Activated CD4-positive, alpha-beta T cell treated with anti-CD3 and anti-CD28 coated beads, Interleukin-2, amount 50 U/mL, for 48 hours (primary cell): ENCODE results near the gene FAM98C.
"Not testable (repeated sequence)": the region's sequence is repeated elsewhere in the genome, so short reads cannot be mapped to it uniquely, and the experiment has no call there.

Experiments
- DNase-seq, 2 experiments: peaks; one replicate each; pipeline ENCODE4 v3.0.0-alpha.2; 2020

FAM98C gene

GRCh38 chr19:38402967-38403674, at the start of gene FAM98C:
FAM98C (plus strand) TSS chr19:38403093; CDS start chr19:38403154, 61 bp downstream.
- DNase-seq: peak; percentile 97

DNA sequence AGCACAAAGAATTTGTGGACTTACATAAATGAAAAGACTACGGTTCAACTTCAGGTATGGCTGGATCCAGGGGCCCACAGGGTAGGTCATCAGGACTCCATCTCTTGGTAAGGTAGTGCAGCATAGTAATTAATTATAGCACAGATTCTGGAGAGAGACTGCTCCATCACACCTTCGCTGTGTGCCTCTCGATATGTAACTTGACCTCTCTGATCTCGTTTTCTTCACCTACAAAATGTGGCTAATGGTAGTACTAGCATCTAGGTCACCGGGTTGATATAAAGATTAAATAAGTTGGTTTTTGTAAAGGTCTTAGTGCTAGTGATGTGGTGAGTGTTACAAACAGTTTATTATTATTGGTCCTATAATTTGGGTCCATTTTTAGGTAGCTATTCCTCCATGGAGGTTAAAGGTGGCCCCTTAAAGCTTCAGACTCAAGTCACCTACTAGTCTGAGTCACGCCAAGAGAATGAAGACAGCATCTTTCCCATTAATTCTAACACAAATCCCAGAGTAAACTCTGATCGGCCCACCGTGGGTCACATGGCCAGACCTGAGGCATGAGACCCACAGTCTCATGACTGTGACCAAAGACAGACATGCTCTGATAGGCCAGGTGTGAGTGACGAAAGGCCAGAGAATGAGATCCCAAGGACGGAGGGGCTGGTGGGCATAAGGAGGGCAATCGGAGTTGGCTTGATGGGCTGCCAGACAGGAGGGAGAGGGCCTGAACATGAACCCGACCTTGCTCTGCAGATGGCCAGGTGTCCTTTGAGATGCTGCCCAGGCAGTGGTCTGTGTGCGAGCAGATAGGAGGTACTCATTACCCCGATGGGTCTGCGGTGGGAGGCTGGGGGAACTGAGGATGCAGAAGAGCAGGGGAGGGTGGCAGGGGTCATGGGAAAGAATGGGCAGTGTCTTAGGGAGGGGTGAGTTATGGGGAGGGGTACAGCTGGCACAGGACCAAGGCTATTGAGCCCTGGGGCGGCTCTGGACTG, 46.9 kb upstream of the FAM98C start:
- DNase-seq: no peak

- DNase-seq: no peak
These were observed 44.8 kb upstream of the FAM98C start for GRCh38 chr19:38358071-38358470.

- DNase-seq: no peak
These were observed 43.5 kb upstream of the FAM98C start for GRCh38 chr19:38359242-38360021.

DNA sequence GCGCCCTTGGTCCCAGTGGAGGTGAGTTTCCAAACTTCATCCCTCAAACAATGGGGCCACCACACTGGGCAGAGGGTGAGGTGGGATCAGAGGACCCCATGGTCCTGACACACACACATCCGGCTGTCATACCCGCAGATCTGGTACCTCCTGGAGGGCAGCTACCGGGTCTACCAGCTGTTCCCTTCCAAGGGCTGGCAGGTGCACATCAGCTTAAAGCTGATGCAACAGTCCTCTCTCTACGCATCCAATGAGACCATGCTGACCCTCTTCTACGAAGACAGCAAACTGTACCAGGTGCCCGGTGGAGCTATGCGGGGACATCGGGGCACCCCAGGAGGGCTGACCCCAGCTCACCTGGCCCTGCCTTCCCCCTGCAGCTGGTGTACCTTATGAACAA, 42.5 kb upstream of the FAM98C start:
- no peak for DNase-seq

DNA sequence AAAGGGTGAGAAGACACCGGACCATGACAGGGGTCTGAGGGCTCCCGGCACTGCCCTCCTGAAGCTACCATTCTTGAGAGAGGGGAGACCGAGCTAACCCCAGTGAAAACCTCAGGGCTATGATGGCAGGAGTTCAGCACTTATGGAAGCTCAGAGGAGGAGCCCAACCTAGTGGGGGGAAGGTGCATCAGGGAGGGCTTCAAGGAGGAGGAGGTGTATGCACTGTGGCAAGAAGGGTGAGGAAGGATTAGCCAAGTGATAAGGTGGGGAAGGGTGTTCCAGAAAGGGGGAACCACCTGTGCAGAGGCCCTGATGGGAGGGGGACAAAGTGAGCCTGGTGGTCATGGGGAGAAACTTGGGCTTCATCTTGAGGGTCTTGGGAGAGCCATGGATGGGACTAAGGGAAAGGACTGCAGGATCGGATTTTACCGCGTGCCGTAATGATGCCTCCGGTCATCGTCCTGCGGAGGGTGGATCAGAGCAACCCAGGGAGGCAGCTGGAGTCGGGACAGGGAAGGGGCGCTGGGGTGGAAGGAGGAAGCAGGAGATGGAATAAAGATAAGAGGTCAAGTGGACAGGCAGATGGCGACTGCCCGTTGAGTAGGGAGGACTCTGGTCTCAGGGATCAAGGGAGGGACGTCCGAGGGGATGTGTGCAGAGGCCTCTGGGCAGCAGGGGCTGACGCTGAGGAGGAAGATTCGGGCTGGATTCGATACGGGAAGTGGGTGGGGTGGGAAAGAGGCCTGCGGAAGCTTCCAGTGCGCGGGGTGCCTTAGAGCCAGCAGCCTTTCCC, 41.9 kb upstream of the FAM98C start:
- DNase-seq: no peak

- DNase-seq: peak; percentile 83 to 87
These were observed 41.2 kb upstream of the FAM98C start for GRCh38 chr19:38361633-38362075.

- peak; percentile 97 for DNase-seq
These were observed 40.6 kb upstream of the FAM98C start for GRCh38 chr19:38362076-38362945.

GRCh38 chr19:38362946-38363688, 39.8 kb upstream of the FAM98C start:
- DNase-seq: not testable (repeated sequence)

DNA sequence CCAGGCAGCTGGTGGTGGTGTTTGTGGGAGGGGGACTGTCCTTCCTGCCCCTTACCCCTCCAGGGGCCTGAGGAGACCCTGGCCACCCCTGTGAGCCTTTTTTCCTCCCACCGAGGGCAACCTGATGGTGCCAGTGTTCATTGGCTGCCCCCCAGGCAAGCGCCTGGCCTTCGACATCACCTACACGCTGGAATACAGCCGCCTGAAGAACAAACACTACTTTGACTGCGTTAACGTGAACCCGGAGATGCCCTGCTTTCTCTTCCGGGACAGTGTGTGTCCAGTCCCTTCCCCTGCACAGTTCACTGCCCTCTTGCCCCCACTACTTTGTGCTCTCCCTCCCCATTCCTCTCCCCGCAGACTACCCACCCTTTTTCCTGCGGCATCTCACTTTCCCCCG, 35.9 kb upstream of the FAM98C start:
- no peak for DNase-seq

- no peak for DNase-seq
These were observed 33.3 kb upstream of the FAM98C start for GRCh38 chr19:38369584-38369983.

DNA sequence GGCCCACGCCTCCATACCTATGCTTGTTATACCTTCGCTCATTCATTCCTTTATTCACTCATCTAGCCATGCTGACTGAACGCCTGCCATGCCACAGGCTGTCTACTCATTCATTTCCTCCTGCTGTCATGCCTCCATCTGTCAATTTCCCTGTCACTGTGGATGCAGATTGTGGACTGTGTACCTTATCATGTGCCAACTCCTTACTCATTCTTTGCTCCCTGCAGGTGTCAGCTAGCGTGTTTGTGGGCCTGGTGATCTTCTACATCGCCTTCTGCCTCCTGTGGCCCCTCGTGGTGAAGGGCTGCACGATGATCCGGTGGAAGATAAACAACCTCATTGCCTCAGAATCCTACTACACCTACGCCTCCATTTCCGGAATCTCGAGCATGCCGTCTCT, 32.6 kb upstream of the FAM98C start:
- no peak for DNase-seq

- DNase-seq: no peak
These were observed 31.8 kb upstream of the FAM98C start for GRCh38 chr19:38371081-38371480.

- no peak for DNase-seq
These were observed 29.0 kb upstream of the FAM98C start for GRCh38 chr19:38373907-38374331.

DNA sequence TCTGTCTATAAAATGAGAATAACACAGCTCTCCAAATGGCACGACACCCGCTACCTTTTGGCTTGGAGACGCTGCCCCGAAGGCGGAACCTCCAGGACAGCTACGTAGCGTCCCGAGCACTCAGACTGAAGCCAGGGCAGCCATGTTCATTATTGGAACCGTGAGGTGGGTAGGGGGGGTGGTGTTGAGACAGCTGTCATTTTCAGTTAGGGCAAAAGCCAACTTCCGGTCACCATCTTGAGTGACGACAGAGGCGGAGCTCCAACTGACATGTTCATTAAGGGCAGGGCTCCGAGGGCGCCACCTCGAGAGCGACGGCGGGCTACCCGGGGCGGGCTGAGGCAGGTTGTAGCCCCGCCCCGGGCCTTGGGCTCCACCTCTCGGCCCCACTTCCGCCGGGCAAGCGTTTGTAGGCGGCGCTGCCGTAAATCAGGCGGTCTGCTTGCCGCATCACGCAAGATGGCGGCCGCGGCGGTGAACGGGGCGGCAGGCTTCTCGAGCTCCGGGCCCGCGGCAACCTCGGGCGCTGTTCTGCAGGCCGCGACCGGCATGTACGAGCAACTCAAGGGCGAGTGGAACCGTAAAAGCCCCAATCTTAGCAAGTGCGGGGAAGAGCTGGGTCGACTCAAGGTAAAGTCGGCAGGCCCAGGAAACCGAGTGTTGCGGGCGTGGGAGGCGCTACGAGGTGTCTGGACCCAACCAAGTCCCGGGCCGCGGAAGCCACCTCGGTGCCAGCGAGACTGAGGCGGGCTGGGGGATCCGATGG, 28.4 kb upstream of the FAM98C start, which contains the start of gene PSMD8:
Gene PSMD8 (plus strand): TSS at position 240 of the 766 bp plus-strand sequence. CDS start 31 bp downstream, at position 271.
- DNase-seq: peak; percentile 97 to 98

GRCh38 chr19:38375098-38375493, 27.8 kb upstream of the FAM98C start:
- no peak for DNase-seq

- DNase-seq: no peak
These were observed 27.1 kb upstream of the FAM98C start for GRCh38 chr19:38375748-38376147.

- no peak for DNase-seq
These were observed 26.3 kb upstream of the FAM98C start for GRCh38 chr19:38376576-38376975.

DNA sequence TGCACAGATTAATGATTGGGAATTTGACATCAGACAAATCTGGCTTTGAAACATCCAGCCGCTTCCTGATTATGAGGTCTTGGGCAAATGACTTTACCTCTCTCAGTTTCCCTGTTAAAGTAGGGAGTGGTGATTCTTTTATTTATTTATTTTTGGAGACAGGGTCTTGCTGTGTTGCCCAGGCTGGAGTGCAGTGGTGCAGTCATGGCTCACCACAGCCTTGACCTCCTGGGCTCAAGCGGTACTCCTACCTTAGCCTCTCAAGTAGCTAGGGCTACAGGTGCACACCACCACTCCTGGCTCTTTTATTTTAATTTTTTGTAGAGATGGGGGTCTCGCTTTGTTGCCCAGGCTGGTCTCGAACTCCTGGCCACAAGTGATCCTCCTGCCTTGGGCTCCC, 25.8 kb upstream of the FAM98C start:
- no peak for DNase-seq
